ENCODE results near the gene ITIH5.

DNA sequence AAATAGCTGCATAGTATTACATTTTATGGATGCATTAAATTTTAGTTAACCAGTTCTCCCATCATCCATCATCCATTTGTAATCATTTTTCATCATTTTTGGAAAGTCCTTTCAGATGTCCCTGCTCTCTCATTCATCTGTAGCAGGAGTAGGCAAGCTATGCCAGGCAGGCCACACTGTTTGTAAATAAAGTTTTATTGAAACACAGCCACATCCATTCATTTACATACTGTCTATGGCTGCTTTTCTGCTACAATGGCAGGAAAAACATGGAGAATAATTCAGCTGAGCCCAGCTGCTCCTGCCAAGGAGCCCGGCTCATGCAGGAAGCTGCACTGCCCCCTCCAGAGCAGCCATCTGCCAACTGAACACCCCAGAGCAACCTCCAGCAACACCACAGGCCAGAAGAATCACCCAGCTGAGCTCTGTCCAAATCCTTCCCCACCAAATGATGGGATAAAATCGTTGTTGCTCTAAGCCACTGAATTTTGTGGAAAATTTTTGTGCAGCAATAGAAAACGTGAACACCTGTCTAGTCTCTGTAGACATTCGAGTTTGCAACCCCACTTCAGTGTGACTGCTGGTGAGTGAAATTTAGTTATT lies 19.6 kb downstream of the ITIH5 start:
- TF ChIP-seq, protein P1, sequence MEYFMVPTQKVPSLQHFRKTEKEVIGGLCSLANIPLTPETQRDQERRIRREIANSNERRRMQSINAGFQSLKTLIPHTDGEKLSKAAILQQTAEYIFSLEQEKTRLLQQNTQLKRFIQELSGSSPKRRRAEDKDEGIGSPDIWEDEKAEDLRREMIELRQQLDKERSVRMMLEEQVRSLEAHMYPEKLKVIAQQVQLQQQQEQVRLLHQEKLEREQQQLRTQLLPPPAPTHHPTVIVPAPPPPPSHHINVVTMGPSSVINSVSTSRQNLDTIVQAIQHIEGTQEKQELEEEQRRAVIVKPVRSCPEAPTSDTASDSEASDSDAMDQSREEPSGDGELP (IDR thresholded peaks at IDR 0.05; ENCODE audit: borderline replicate concordance, low read depth), result no peak
- TF ChIP-seq AGO2 (optimal IDR thresholded peaks at IDR 0.05; ENCODE audit: low read depth, low read length), result no peak
